Skeletal muscle cell (primary cell): ENCODE results near the gene SKA1.
"Not testable (repeated sequence)": the region's sequence is repeated elsewhere in the genome, so short reads cannot be mapped to it uniquely, and the experiment has no call there.

ENCODE experiments used
- DNase-seq: peaks from one replicate; pipeline ENCODE4 v3.0.0-alpha.2; 2010; ENCODE audit warnings: low read depth
- H3K4me3 ChIP-seq: 2 replicates; pipeline ENCODE4 v1.5.1; 2011; ENCODE audit warnings: low read depth, mild to moderate bottlenecking, control low read depth, low read length, moderate library complexity

The SKA1 gene

GRCh38 chr18:50377061-50377798 lies 2.4 kb downstream of the SKA1 start:
- no peak overlapping the region for H3K4me3 ChIP-seq
- DNase-seq, result no peak

DNA sequence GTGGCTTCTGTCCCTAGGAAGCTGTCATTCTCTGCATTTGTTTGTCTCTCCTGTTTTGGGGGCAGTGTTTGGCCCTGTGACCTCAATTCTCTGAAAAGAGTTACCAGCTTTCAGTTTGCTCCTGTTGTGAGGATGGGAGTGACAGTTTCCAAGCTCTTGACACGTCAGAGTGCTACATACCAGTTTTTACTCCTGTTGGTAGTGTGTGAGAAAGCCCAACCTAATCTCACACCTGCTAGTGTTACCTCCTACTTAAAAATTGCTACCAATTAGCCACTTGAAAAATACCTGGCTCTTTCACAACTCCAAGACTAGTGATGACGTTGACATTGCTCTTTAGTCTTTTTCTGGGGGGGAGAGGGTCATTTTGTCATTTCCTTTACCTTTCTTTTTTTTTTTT lies 14.1 kb downstream of the SKA1 start:
- DNase-seq, result no peak
- H3K4me3 ChIP-seq, result no peak overlapping the region

GRCh38 chr18:50393802-50394201 lies 19.0 kb downstream of the SKA1 start:
- no peak overlapping the region for H3K4me3 ChIP-seq
- no peak for DNase-seq

DNA sequence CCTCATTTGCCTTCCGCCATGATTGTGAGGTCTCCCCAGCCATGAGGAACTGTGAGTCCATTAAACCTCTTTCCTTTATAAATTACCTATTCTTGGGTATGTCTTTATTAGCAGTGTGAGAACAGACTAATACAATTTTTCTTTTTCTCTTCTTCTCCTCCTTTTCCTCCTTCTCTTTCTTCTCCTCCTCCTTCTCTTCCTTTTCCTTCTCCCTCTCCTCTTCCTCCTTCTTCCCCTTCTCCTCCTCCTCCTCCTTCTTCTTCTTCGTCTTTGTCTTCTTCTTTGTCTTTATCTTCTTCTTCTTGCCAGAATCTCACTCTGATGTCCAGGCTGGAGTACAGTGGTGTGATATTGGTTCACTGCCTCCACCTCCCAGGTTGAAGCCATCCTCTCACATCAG lies 20.2 kb downstream of the SKA1 start:
- DNase-seq, result no peak
- H3K4me3 ChIP-seq, result no peak overlapping the region

DNA sequence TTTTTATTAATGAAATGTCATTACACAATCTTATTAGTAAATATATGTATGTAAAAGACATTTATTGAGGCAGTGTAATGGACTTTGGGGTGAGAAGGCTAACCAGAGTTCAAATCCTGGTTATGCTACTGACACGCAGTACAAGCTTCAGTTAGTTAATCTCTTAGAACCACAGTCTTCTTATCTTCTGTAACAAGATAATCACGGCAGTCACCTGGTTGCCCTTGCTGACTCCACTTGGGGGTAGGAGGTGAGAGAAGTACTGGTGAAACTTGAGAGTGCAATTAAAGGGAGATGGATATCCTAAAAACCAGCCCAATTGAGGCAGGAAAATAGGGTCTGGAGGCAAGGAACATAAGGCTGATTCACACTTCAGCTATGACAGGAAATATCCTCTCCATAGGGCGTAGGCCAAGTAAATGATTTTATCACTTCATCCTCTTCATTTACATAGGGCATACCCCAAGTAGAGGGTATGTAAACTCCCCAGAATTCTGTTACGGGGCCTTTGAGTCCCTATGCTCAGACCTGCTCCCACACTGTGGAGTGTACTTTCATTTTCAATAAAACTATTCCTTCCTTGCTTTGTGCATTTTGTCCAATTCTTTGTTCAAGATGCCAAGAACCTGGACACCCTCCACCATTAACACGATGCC lies 21.3 kb downstream of the SKA1 start:
- DNase-seq, result no peak
- no peak overlapping the region for H3K4me3 ChIP-seq

DNA sequence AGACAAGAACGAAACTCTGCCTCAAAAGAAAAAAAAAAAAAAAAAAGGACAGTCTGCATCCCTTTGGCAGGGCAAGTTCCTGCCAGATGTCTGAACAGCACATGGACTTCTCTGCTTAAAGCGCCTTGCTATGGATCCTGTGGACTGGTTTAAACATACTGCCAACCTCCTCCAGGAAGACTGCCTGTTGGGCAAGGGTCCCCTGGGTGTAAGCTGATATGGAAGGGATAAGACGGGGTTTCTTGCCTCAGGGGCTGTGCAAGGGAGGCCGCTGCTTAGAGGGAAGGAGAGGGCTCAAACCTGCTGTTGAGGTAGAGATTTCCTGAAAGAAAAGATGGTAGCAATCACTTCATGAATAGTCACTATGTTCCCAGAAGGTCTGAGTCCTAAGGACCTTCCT lies 22.2 kb downstream of the SKA1 start:
- no peak overlapping the region for H3K4me3 ChIP-seq
- no peak for DNase-seq

GRCh38 chr18:50398099-50398498 lies 23.3 kb downstream of the SKA1 start:
- H3K4me3 ChIP-seq, result no peak overlapping the region
- no peak for DNase-seq

GRCh38 chr18:50398947-50399346 lies 24.1 kb downstream of the SKA1 start:
- H3K4me3 ChIP-seq, result no peak overlapping the region
- no peak for DNase-seq

DNA sequence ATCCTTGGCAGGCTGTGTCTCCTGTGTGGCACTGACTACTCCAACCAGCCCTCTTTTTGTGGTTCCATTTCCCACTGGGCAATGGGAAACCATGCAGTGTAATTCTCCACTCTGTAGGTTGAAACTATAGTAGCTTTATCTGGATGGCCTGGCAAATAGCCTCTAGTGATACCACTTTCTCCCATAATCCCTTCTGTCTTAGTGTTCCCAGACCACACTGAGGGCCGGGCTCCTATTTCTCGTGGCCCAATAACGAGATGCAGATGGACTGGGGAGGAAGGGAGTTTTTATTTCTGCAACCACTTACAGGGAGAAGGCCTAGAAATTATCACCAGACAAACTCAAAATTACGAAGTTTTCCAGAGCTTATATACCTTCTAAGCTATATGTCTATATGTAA lies 24.7 kb downstream of the SKA1 start:
- H3K4me3 ChIP-seq, result no peak overlapping the region
- no peak for DNase-seq

GRCh38 chr18:50400438-50400837 lies 25.6 kb downstream of the SKA1 start:
- not testable (repeated sequence) for DNase-seq, H3K4me3 ChIP-seq

GRCh38 chr18:50401295-50401694 lies 26.4 kb downstream of the SKA1 start:
- H3K4me3 ChIP-seq, result no peak overlapping the region
- no peak for DNase-seq

- no peak overlapping the region for H3K4me3 ChIP-seq
- no peak for DNase-seq
Observed at GRCh38 chr18:50401888-50402287, 27.0 kb downstream of the SKA1 start.

GRCh38 chr18:50404752-50405581 lies 30.1 kb downstream of the SKA1 start:
- DNase-seq, H3K4me3 ChIP-seq: not testable (repeated sequence)

DNA sequence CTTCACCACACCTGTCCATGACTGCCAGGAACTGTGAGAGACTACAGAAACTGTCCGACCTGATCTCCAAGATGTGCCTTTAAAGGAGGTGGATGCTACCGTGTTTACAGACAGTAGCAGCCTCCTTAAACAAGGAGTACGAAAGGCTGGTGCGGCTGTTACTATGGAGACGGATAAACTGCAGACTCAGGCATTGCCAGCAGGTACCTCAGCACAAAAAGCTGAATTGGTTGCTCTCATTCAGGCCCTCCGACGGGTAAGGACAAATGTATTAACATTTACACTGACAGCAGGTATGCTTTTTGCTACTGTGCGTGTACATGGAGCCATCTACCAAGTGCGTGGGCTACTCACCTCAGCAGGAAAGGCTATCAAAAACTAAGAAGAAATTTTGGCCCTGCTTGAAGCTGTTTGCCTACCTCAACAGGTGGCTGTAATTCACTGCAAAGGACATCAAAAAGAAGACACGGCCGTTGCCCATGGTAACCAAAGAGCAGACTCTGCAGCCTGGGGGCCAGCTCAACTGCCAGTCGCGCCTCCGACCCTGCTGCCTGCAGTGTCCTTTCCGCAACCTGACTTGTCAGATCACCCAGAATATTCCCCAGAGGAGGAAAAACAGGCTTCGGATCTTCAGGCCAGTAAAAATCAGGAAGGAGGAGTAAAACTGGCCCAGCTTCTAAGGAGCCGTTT lies 30.9 kb downstream of the SKA1 start:
- no peak overlapping the region for H3K4me3 ChIP-seq
- no peak for DNase-seq

GRCh38 chr18:50409236-50409635 lies 34.4 kb downstream of the SKA1 start:
- no peak overlapping the region for H3K4me3 ChIP-seq

GRCh38 chr18:50410008-50410407 lies 35.2 kb downstream of the SKA1 start:
- H3K4me3 ChIP-seq, result no peak overlapping the region
- no peak for DNase-seq

More at GRCh38 chr18:50409236-50409635, 34.4 kb downstream of the SKA1 start:
- DNase-seq, result no peak

GRCh38 chr18:50410894-50411293 lies 36.0 kb downstream of the SKA1 start:
- no peak for DNase-seq
- H3K4me3 ChIP-seq, result no peak overlapping the region

DNA sequence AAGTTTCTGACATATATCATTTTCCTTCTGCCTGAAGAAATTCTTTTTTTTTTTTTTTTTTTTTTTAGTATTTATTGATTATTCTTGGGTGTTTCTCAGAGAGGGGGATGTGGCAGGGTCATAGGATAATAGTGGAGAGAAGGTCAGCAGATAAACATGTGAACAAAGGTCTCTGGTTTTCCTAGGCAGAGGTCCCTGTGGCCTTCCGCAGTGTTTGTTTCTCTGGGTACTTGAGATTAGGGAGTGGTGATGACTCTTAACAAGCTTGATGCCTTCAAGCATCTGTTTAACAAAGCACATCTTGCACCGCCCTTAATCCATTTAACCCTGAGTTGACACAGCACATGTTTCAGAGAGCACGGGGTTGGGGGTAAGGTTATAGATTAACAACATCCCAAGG lies 42.0 kb downstream of the SKA1 start:
- H3K4me3 ChIP-seq, result not testable (repeated sequence)

GRCh38 chr18:50417705-50418104 lies 42.9 kb downstream of the SKA1 start:
- H3K4me3 ChIP-seq, DNase-seq: not testable (repeated sequence)

More for the DNA sequence above, 42.0 kb downstream of the SKA1 start:
- not testable (repeated sequence) for DNase-seq

DNA sequence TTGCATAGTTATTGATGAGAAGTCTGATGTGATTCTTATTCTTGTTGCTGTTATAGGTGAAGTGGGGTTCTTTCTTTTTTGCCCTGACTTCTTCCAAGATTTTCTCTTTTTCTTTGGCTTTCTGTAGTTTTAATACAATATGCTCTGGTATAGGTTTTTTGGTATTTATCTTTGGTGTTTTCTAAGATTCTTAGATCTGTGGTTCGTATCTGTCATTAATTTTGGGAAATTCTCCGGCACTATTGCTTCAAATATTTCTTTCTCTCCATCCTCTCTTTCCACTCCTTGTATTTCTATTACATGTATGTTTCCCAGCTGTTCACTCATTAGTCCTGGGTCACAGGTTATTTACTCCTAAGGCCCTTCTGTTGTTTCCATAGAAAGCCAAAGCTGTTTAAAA lies 43.8 kb downstream of the SKA1 start:
- no peak overlapping the region for H3K4me3 ChIP-seq
- no peak for DNase-seq
